GM12801 (cell line): Measurements from ENCODE around the gene COPS4.

Experiments used
- CTCF ChIP-seq: IDR thresholded peaks from one replicate; pipeline ENCODE4 v1.5.1; 2011; ENCODE audit warnings: control low read depth; ENCODE audit not compliant: insufficient read length; ENCODE audit errors: extremely low read depth

COPS4 gene

GRCh38 chr4:83010111-83010521 is 24.9 kb upstream of the COPS4 start:
- TF ChIP-seq CTCF = no peak

GRCh38 chr4:83010522-83011318 is 24.3 kb upstream of the COPS4 start, which contains the start of gene LIN54:
Gene LIN54, minus strand, starts transcription at chr4:83010823. Its CDS starts 25,979 bp downstream, at chr4:82984844.
- no peak for TF ChIP-seq CTCF

- TF ChIP-seq CTCF = no peak
These were observed 23.2 kb upstream of the COPS4 start for GRCh38 chr4:83011689-83012199.

GRCh38 chr4:83012200-83012686 is 22.7 kb upstream of the COPS4 start:
- TF ChIP-seq CTCF = no peak

- no peak for TF ChIP-seq CTCF
These were observed 22.1 kb upstream of the COPS4 start for GRCh38 chr4:83012687-83013419.

GRCh38 chr4:83013420-83013867 is 21.5 kb upstream of the COPS4 start:
- no peak for TF ChIP-seq CTCF

GRCh38 chr4:83013902-83014301 is 21.1 kb upstream of the COPS4 start:
- TF ChIP-seq CTCF = no peak
